NCI-H524 (cell line): ENCODE results near the gene SAXO2.
"Not testable (repeated sequence)": the region's sequence is repeated elsewhere in the genome, so short reads cannot be mapped to it uniquely, and the experiment has no call there.

Experiments
- DNase-seq, 2 experiments: peaks; one replicate each; lab custom pipeline; 2025; lab: John Stamatoyannopoulos, UW

Gene SAXO2

DNA sequence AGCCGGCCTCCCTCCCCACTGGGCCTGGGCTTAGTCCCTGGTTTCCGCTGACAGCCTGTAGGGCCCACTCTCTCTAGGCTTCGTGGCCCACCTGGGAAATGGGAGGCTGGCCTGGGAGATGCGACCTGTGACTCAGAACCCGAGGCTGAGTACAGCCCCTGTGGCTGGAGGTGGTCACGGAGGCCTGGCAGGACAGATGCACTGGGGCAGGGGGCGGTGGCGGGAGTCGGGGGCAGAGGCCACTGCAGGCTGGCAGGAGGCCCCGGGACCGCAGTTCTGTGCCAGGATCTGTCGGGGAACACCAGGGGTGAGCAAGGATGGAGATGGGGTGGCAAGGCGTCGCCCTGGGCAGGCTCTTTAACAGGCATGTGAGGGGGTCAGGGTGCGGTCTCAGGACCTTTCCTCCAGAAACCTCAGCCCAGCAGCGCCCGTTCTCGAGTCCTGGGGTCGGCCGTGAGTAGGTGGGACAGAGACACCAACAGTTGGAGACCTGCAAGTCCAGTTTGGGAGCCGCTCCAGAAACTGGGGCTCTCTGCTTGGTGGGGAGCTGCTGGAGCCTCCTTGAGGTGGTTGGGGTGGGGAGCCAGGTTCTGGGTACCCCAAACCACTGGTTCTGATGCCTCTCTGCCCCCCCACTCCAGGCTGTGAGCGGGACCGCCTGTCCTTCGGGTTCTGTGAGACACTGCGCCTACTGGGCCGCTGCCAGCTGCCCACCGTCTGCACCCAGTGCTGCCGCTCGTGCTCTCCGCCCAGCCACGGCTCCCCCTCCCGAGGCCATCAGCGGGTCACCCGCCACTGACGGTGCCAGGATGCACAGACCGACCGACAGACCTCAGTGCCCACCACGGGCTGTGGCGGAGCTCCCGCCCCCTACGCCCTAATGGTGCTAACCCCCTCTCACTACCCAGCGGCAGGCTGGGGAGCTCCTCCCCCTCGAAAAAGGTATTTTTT is 71.3 kb downstream of the SAXO2 start:
- not testable (repeated sequence) for DNase-seq
